Activated CD4-positive, alpha-beta T cell treated with anti-CD3 and anti-CD28 coated beads, Interleukin-2, amount 10 ng/mL, durations not matched to agents 24 days and 14 days (primary cell): ENCODE results near the gene ABHD1. TPM values are rescaled to one million over a fixed set of nuclear protein-coding genes. Genes with fewer than 3 reads are reported as not detected.
"Not testable (repeated sequence)": the region's sequence is repeated elsewhere in the genome, so short reads cannot be mapped to it uniquely, and the experiment has no call there.

Source experiments
- DNase-seq: peaks from one replicate; pipeline ENCODE4 v3.0.0; 2022
- H3K27ac Mint-ChIP-seq: one replicate; pipeline ENCODE4 v1.8.0; 2022; ENCODE audit warnings: mild to moderate bottlenecking, mixed read lengths
- H3K27me3 Mint-ChIP-seq: one replicate; pipeline ENCODE4 v1.8.0; 2022; ENCODE audit warnings: mixed read lengths
- H3K36me3 Mint-ChIP-seq: one replicate; pipeline ENCODE4 v1.8.0; 2022; ENCODE audit warnings: low read depth, mild to moderate bottlenecking, mixed read lengths
- H3K4me1 Mint-ChIP-seq: one replicate; pipeline ENCODE4 v1.8.0; 2021; ENCODE audit warnings: mixed read lengths
- H3K4me3 Mint-ChIP-seq: one replicate; pipeline ENCODE4 v1.8.0; 2022; ENCODE audit warnings: mild to moderate bottlenecking, moderate library complexity, mixed read lengths
- H3K9me3 Mint-ChIP-seq: one replicate; pipeline ENCODE4 v1.8.0; 2021; ENCODE audit warnings: mixed read lengths
- intact Hi-C: fragments of 100-400 bp; cut with micrococcal nuclease; formaldehyde crosslinking; loops from one replicate; pipeline ENCODE4 v1.15.1; 2023
- total RNA-seq: library from RNA; stranded (reverse); gene quantifications from 2 replicates; pipeline ENCODE4 v1.2.3, GENCODE V29; 2022

Gene ABHD1
- total RNA-seq: 0.23 and 0.28 TPM in 2 replicates

DNA sequence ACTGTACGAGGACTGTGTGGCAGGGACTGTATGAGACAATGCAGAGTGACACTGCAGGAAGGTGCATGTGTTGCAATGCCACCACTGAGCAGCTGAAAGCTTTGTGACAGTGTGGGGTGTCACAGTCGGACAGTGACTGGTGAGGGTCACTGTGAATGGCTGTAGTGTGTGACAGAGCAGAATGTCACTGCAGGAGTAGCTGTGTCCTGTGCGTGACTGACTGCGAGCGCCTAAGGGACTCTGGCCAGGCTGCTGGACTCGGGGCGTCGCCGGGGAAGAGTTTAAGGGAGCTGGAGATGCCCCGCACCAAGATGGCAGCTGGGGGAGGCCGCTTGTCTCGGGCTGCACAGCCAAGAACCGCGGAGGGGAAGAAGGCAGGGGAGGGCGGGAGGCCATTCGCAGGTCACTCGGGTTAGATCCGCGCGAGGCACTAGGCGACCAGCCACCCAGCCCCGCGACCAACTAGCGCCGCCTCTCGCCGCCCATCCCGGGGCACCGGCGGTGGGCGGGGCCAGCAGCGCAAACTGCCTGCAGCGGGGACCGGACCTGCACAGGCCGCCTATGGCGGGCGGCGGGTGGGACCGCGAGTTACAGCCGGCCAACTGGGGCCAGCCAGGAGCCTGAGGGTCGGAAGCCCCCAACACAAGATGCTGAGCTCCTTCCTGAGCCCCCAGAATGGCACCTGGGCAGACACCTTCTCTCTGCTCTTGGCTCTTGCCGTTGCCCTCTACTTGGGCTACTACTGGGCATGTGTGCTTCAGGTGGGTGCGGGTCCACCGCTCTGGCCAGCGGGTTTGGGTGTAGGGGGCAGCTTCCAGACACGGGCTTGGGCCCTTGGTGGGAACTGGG lies at the start of gene ABHD1:
Gene ABHD1 (plus strand): TSS at position 514 of the 849 bp plus-strand sequence. CDS start 134 bp downstream, at position 648.
- Mint-ChIP-seq H3K4me1 (peaks cover 16% of the 10 kb centered on the region), H3K27me3 (peaks cover 34% of the 10 kb centered on the region), H3K9me3 (no peaks in the 10 kb centered on the region), H3K27ac (peak within 1 kb of the TSS; percentile 45), H3K36me3 (no peaks in the 10 kb centered on the region), H3K4me3 (peak within 1 kb of the TSS; percentile 90)
- intact Hi-C loops: loop anchor here (1.0 to 5.0 kb wide), 2 partner anchors 11 to 71 kb away; partner anchors contain the start of genes AGBL5 and PREB
- DNase-seq: peak; percentile 93

DNA sequence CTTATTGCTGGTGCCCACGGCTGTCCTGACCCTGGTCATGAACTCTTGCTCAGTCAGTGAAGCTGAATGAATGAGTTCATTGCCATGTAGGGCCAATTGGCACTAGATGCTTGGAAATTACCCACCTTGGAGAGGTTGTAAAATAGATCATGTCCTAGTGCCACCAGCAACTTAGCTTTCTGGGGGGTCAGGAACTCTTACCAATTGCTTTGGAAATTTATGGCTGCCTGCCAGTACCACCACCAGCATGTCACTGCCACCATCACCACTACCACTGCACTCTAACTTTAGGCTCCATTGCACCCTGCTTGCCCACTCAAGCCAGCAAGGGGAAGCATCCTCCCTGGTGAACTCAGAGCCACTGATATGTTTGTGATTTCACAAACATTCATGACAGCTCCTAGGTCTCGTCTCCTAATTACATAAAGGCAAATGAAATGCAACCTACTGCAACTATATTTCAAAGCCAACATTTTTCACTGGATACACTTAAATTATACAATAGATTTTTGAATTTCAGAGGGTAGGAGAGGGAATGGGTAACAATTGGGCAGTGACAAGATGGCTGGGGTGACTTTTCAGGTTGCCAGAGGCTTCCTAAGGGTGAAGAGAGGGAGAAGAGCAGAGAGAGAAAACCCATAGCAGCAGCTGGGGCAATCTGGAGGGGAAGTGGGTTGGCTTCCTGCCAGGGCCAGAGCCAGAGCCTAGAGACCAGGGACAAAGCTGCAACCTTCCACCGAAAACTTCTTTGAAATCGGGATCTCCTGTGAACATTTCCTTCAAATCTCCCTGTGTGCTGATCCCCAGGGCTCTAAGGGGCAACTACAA lies 48.7 kb upstream of the ABHD1 start:
- Mint-ChIP-seq H3K27me3 (no peaks in the 10 kb centered on the region), H3K36me3 (peaks cover 10% of the 10 kb centered on the region), H3K4me1 (peaks cover 49% of the 10 kb centered on the region), H3K4me3 (peak overlapping the region; percentile 58), H3K9me3 (no peaks in the 10 kb centered on the region), H3K27ac (peak overlapping the region; percentile 84)
- intact Hi-C loops: loop anchor here (5.0 kb wide), 1 partner anchor 282 kb away; the partner anchor contains the start of gene GTF3C2
- DNase-seq: peak; percentile 82

DNA sequence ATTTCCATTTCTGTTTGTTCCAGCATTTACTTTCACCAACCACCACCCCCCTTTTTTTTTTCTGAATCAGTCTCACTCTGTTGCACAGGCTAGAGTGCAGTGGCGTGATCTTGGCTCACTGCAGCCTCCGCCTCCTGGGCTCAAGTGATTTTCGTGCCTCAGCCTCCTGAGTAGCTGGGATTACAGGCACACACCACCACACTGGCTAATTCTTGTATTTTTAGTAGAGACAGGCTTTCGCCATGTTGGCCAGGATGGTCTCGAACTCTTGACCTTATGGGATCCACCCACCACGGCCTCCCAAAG lies 48.1 kb upstream of the ABHD1 start:
- intact Hi-C loops: not testable (repeated sequence)

DNA sequence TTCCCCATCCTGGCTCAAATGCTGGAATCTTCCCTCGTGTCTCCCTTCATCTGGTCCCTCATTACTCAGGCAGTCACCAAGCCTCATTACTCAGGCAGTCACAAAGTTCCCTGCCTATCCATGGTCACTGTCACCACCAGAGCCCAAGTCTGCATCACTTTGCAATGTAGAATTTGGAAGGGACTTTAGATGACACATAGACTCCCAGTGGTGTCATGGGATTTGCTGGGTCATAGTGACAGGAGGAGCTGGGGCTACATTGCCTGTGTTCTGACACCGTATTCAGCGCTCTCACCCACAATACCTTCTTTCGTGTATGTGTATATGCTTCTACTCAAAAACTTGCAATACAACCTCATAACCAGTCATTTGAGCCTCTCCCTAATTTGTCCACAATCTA lies 47.3 kb upstream of the ABHD1 start:
- Mint-ChIP-seq H3K4me1 (peaks cover 52% of the 10 kb centered on the region), H3K27ac (peak overlapping the region; percentile 64), H3K36me3 (no peaks in the 10 kb centered on the region), H3K4me3 (peak overlapping the region; percentile 13), H3K27me3 (no peaks in the 10 kb centered on the region), H3K9me3 (no peaks in the 10 kb centered on the region)
- intact Hi-C loops: no loop called here
- DNase-seq: no peak

More for the DNA sequence above, 48.1 kb upstream of the ABHD1 start:
- H3K36me3 Mint-ChIP-seq, DNase-seq, H3K9me3 Mint-ChIP-seq, H3K27me3 Mint-ChIP-seq: not testable (repeated sequence)
- Mint-ChIP-seq H3K4me1 (peaks cover 49% of the 10 kb centered on the region), H3K4me3 (peak overlapping the region; percentile 58), H3K27ac (peak overlapping the region; percentile 84)

DNA sequence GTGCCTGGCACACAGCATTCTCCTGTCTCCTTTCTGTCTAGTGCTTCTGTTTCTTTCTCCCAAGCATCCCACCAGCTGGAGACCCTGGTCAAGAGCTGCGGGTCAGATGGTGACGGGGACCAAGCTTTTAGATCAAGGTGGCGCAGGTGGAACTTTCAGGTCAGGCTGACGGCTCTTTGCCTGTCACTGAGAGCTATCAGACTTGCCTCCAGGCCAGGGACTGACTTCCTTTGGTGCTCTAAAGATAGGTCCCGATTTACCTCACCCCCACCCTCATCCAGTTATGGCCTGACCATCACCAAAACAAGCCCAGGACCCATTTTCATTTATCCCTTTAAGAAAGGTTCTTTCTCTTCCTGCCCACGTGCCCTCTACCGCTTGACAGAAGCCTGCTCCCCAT lies 46.4 kb upstream of the ABHD1 start:
- H3K36me3 Mint-ChIP-seq: no peaks in the 10 kb centered on the region
- peak overlapping the region; percentile 21 for H3K27ac Mint-ChIP-seq
- no peaks in the 10 kb centered on the region for H3K9me3 Mint-ChIP-seq
- no peaks in the 10 kb centered on the region for H3K27me3 Mint-ChIP-seq
- no peak for DNase-seq
- intact Hi-C loops: no loop called here
- peaks cover 54% of the 10 kb centered on the region for H3K4me1 Mint-ChIP-seq
- H3K4me3 Mint-ChIP-seq: no peak overlapping the region

DNA sequence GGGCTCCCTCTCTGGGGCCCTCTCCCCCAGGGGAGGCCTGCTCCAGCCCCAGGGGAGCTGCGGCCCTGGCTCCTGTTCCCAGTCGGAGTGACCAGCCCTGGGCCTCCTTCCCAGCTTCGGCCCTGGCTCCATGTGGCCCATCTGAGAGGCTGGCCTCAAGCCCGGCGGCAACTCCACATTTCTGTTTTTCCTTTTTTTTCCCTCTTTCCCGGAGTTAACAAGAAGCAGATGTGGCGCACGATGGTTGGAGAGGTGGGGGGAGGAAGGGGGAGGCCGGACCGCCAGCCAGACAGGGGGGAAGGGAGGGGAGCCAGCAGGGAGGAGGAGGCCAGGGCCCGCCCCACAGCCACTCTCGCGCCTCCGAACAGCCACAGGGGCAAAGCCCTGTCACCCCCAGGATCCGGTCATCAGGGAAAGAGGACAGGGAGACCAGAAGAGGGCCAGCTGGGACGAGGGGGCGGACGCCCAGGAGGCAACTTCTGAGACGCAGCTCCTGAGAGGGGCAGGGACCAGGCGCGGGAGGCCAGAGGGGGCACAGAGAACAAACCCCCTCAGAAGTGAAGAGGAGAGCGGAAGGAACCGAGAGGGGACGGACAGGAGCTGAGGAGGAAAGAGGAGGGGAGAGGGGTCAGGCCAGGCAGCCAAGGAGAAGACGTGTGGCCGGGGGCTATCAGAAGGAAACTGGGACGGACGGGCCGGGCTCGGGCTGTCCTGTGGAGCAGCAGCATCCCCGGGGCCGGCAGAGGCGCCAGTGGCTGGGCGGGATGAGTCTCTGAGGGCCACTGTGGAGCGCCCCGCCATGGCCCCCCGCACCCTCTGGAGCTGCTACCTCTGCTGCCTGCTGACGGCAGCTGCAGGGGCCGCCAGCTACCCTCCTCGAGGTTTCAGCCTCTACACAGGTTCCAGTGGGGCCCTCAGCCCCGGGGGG lies 45.1 kb upstream of the ABHD1 start, which contains the start of gene EMILIN1:
Gene EMILIN1 (plus strand): TSS at position 349 of the 928 bp plus-strand sequence. CDS start 451 bp downstream, at position 800.
- no peaks in the 10 kb centered on the region for H3K9me3 Mint-ChIP-seq
- H3K4me1 Mint-ChIP-seq: peaks cover 45% of the 10 kb centered on the region
- H3K36me3 Mint-ChIP-seq: no peaks in the 10 kb centered on the region
- peak within 1 kb of the TSS; percentile 39 for H3K27ac Mint-ChIP-seq
- intact Hi-C loops: no loop called here
- no peaks in the 10 kb centered on the region for H3K27me3 Mint-ChIP-seq
- no peak within 1 kb of the TSS for H3K4me3 Mint-ChIP-seq
- DNase-seq: no peak

DNA sequence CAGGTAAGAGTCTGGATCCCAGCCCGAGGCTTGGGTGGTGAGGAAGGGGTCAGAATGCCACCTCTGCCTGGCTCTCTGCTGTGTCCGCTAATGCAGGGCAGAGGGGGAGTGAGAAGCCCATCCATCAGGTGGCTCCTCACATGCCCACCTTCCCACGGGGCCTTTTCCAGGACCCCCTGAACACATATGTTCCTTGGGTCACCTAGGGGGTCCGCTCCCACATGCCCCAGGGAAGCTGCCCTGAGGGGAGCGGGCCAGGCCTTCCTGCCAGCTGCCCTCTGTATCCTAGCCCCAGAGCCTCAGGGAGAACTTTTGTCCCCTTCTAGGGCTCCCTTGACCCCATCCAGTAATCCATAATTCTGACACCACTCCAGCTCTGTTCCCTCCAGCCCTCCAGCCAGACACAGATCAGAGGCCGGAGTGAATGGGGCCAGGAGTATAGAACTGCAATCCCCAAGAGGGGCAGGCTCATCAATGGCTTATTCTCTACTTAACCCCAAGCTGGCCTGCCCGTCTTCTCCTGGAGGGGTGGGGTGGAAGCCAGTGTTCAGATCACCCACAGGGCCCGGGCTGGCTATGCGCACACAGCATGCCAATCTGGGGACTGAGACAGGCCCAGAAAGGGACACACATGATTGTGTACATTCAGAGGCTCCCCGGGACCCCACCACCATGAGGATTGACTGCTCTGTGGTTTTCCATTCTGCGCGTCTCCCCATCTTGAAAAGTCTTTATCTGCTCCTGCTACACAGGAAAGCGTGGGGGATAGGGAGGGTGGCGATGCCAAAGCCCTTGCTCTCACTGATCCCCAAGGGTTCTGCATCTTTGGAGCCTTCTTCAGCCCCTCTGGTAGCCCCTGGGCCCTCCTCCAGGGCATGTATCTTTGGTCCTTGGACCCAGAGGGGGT lies 44.1 kb upstream of the ABHD1 start:
- Mint-ChIP-seq H3K27ac (peak overlapping the region; percentile 80), H3K36me3 (no peaks in the 10 kb centered on the region), H3K27me3 (no peaks in the 10 kb centered on the region), H3K4me1 (peaks cover 39% of the 10 kb centered on the region), H3K9me3 (no peaks in the 10 kb centered on the region), H3K4me3 (no peak overlapping the region)
- intact Hi-C loops: no loop called here
- DNase-seq: peak; percentile 60

DNA sequence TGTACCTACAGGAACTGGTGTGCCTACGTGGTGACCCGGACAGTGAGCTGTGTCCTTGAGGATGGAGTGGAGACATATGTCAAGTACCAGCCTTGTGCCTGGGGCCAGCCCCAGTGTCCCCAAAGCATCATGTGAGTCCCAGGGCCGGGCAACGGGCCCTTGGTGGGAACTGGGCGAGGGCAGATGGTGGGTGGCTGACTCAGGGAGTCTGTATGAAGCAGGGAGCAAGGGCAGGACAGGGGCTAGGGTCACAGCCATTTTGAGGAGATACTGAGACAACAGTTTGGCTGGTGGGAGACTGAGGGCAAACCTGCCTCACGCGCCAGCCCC lies 43.5 kb upstream of the ABHD1 start:
- H3K27ac Mint-ChIP-seq: peak overlapping the region; percentile 80
- no peaks in the 10 kb centered on the region for H3K36me3 Mint-ChIP-seq
- intact Hi-C loops: no loop called here
- peak overlapping the region; percentile 68 for H3K4me3 Mint-ChIP-seq
- H3K4me1 Mint-ChIP-seq: peaks cover 35% of the 10 kb centered on the region
- DNase-seq: no peak
- no peaks in the 10 kb centered on the region for H3K27me3 Mint-ChIP-seq
- no peaks in the 10 kb centered on the region for H3K9me3 Mint-ChIP-seq

DNA sequence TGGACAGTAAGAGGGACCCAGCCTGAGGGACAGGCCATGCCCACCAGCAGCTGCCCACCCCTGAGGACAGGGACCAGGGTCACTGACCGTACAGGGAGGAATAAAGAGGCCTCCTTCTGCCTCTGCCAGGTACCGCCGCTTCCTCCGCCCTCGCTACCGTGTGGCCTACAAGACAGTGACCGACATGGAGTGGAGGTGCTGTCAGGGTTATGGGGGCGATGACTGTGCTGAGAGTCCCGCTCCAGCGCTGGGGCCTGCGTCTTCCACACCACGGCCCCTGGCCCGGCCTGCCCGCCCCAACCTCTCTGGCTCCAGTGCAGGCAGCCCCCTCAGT lies 43.0 kb upstream of the ABHD1 start:
- Mint-ChIP-seq H3K27ac (peak overlapping the region; percentile 98), H3K27me3 (no peaks in the 10 kb centered on the region), H3K36me3 (no peaks in the 10 kb centered on the region), H3K4me3 (peak overlapping the region; percentile 82), H3K9me3 (no peaks in the 10 kb centered on the region), H3K4me1 (peaks cover 35% of the 10 kb centered on the region)
- intact Hi-C loops: no loop called here
- DNase-seq: no peak

DNA sequence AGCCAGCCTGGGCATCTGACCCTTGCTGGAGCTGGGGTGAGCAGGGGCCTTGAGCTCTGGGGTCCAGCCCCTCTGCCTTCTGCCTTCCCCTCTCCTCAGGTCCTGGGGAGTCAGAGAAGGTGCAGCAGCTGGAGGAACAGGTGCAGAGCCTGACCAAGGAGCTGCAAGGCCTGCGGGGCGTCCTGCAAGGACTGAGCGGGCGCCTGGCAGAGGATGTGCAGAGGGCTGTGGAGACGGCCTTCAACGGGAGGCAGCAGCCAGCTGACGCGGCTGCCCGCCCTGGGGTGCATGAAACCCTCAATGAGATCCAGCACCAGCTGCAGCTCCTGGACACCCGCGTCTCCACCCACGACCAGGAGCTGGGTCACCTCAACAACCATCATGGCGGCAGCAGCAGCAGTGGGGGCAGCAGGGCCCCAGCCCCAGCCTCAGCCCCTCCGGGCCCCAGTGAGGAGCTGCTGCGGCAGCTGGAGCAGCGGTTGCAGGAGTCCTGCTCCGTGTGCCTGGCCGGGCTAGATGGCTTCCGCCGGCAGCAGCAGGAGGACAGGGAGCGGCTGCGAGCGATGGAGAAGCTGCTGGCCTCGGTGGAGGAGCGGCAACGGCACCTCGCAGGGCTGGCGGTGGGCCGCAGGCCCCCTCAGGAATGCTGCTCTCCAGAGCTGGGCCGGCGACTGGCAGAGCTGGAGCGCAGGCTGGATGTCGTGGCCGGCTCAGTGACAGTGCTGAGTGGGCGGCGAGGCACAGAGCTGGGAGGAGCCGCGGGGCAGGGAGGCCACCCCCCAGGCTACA lies 41.4 kb upstream of the ABHD1 start:
- intact Hi-C loops: loop anchor here (1.0 kb wide), 2 partner anchors 11 to 32 kb away; partner anchors contain the start of gene OST4
- H3K36me3 Mint-ChIP-seq: no peaks in the 10 kb centered on the region
- no peaks in the 10 kb centered on the region for H3K9me3 Mint-ChIP-seq
- peaks cover 32% of the 10 kb centered on the region for H3K4me1 Mint-ChIP-seq
- peak overlapping the region; percentile 82 for H3K4me3 Mint-ChIP-seq
- no peaks in the 10 kb centered on the region for H3K27me3 Mint-ChIP-seq
- H3K27ac Mint-ChIP-seq: peak overlapping the region; percentile 98
- DNase-seq: peak; percentile 60

DNA sequence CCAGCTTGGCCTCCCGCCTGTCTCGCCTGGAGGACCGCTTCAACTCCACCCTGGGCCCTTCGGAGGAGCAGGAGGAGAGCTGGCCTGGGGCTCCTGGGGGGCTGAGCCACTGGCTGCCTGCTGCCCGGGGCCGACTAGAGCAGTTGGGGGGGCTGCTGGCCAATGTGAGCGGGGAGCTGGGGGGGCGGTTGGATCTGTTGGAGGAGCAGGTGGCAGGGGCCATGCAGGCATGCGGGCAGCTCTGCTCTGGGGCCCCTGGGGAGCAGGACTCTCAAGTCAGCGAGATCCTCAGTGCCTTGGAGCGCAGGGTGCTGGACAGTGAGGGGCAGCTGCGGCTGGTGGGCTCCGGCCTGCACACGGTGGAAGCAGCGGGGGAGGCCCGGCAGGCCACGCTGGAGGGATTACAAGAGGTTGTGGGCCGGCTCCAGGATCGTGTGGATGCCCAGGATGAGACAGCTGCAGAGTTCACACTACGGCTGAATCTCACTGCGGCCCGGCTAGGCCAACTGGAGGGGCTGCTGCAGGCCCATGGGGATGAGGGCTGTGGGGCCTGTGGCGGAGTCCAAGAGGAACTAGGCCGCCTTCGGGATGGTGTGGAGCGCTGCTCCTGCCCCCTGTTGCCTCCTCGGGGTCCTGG lies 40.7 kb upstream of the ABHD1 start:
- no peaks in the 10 kb centered on the region for H3K9me3 Mint-ChIP-seq
- intact Hi-C loops: no loop called here
- H3K36me3 Mint-ChIP-seq: no peaks in the 10 kb centered on the region
- H3K27ac Mint-ChIP-seq: no peak overlapping the region
- H3K27me3 Mint-ChIP-seq: no peaks in the 10 kb centered on the region
- no peak overlapping the region for H3K4me3 Mint-ChIP-seq
- no peak for DNase-seq
- H3K4me1 Mint-ChIP-seq: peaks cover 36% of the 10 kb centered on the region
